ENCODE measurements around the gene SH3PXD2A. TPM values are rescaled to one million over a fixed set of nuclear protein-coding genes. Genes with fewer than 3 reads are reported as not detected.

The SH3PXD2A gene
- total RNA-seq, 1 experiment from 2014 or later: 6.3 TPM

DNA sequence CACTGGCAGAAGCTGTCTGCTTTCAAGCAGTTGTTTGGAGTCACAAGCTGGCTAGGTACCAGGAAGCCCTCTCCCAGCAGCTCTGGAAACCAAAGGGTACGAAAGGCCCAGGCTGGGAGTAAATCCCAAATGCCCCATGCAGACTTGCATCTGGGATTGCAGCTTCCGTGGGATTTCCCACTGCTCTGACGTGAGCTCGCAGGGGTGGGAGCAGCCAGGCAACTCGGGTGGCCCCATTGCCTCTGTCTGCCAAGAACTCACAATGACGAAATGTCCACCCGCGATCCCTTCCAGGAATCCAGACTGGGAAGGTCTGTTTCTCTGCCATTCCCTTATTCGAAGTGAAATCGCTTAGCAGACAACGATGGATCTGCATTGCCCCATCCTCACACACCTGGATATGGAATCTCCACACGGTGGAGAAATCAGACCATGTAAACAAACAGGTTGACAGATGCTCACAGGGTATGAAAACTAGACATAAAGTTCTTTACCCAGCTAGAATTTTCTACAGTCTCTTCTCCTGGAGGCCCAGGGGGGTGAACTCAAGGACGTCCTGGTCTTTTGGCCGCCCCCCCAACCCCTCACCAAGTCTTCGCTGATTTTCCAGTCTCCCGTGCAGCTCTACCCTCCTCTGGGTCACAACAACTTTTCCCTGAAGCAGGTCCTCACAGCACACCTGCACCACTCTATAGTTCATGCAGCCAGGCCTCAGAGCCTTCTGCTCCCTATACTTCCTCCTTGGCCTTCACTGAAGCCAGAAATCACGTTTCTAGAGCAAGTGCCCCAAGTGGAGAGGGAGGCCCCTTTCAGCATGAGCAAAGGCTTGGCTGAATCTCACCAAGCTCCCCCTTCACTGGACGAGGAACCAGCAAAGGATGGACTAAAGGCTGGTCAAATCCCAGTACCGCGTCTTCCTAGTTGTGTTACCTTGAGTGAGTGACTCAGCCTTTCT, 20.0 kb downstream of the SH3PXD2A start:
- Mint-ChIP-seq H3K36me3 (ENCODE audit: insufficient read depth, unreplicated experiment) (peaks cover 4% of the 10 kb centered on the region), H3K27me3 (ENCODE audit: insufficient read depth, unreplicated experiment) (no peaks in the 10 kb centered on the region), H3K4me1 (ENCODE audit: low read depth, unreplicated experiment) (peaks cover 26% of the 10 kb centered on the region), H3K4me3 (ENCODE audit: unreplicated experiment) (no peak overlapping the region), H3K9me3 (ENCODE audit: unreplicated experiment) (no peaks in the 10 kb centered on the region), H3K27ac (ENCODE audit: unreplicated experiment) (no peak overlapping the region)
- H3K27me3 ChIP-seq (replicated peaks; ENCODE audit: control insufficient read depth, insufficient read depth, low read length): no peaks in the 10 kb centered on the region
- no peak overlapping the region for H3K4me3 ChIP-seq (ENCODE audit: low read depth, low read length)
- no peak for DNase-seq
- H3K9me3 ChIP-seq: no peaks in the 10 kb centered on the region
- TF ChIP-seq, protein P1, sequence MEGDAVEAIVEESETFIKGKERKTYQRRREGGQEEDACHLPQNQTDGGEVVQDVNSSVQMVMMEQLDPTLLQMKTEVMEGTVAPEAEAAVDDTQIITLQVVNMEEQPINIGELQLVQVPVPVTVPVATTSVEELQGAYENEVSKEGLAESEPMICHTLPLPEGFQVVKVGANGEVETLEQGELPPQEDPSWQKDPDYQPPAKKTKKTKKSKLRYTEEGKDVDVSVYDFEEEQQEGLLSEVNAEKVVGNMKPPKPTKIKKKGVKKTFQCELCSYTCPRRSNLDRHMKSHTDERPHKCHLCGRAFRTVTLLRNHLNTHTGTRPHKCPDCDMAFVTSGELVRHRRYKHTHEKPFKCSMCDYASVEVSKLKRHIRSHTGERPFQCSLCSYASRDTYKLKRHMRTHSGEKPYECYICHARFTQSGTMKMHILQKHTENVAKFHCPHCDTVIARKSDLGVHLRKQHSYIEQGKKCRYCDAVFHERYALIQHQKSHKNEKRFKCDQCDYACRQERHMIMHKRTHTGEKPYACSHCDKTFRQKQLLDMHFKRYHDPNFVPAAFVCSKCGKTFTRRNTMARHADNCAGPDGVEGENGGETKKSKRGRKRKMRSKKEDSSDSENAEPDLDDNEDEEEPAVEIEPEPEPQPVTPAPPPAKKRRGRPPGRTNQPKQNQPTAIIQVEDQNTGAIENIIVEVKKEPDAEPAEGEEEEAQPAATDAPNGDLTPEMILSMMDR (IDR thresholded peaks at IDR 0.05; ENCODE audit: insufficient read depth in 1 of 2, low read depth in 1 of 2, low read length in 1 of 2, severe bottlenecking in 1 of 2, unreplicated experiment in 1 of 2): no peak
- intact Hi-C loops (cut with micrococcal nuclease; ENCODE audit: unreplicated experiment): loop anchor here (2.0 kb wide), 1 partner anchor 19 kb away; the partner anchor contains the start of gene SH3PXD2A
- no peaks in the 10 kb centered on the region for H3K36me3 ChIP-seq (ENCODE audit: control insufficient read depth, insufficient read depth, low read length)
- no TSS peak for BruUV-seq (replicated peaks)
- ChIA-PET CTCF (interaction anchor here (0.6 to 2.2 kb wide), 3 partner anchors 12 to 142 kb away, joined by 3 to 6 read pairs (median 4); no protein-coding TSS in a partner anchor), POLR2A (no interaction called here)
- peaks cover 32% of the 10 kb centered on the region for H3K4me1 ChIP-seq

DNA sequence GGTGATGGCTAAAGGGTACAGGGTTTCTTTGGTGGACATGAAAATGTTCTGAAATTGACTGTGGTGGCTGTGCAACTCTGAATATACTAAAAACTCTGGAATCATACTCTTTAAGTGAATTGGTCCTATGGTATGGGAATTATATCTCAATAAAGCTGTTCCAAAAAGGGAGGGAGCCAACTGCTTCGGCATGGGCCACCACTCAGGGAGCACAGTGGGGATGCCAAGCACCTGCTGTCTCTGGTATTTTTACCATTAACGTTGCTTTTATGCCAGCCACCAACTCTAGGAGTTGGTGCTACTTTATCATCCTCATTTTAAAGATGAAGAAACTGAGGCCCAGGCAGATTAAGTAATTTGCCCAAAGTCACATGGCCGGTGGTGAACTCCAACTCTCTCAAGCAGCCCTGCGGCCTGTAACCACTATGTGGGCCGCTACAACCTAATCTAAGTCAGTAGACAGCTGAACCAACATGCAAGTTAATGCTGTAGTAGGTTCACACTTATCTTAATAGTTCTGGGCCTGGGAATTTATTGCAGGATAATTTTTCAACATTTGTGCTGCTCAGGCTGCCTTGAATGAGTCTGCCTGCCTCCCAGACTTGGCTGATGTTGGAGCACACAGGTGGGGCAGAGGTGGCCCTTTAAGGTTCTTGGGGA, 20.8 kb downstream of the SH3PXD2A start:
- H3K9me3 Mint-ChIP-seq (ENCODE audit: unreplicated experiment): no peaks in the 10 kb centered on the region
- H3K27me3 ChIP-seq (replicated peaks; ENCODE audit: control insufficient read depth, insufficient read depth, low read length): no peaks in the 10 kb centered on the region
- intact Hi-C loops (cut with micrococcal nuclease; ENCODE audit: unreplicated experiment): no loop called here
- H3K4me1 ChIP-seq: peaks cover 40% of the 10 kb centered on the region
- H3K36me3 Mint-ChIP-seq (ENCODE audit: insufficient read depth, unreplicated experiment): peaks cover 4% of the 10 kb centered on the region
- no TSS peak for BruUV-seq (replicated peaks)
- POLR2A ChIA-PET: no interaction called here
- H3K4me1 Mint-ChIP-seq (ENCODE audit: low read depth, unreplicated experiment): peaks cover 34% of the 10 kb centered on the region
- H3K27ac Mint-ChIP-seq (ENCODE audit: unreplicated experiment): no peak overlapping the region
- no peak overlapping the region for H3K4me3 Mint-ChIP-seq (ENCODE audit: unreplicated experiment)
- H3K27me3 Mint-ChIP-seq (ENCODE audit: insufficient read depth, unreplicated experiment): no peaks in the 10 kb centered on the region
- no peaks in the 10 kb centered on the region for H3K36me3 ChIP-seq (ENCODE audit: control insufficient read depth, insufficient read depth, low read length)
- TF ChIP-seq, protein P1 (IDR thresholded peaks at IDR 0.05; ENCODE audit: insufficient read depth in 1 of 2, low read depth in 1 of 2, low read length in 1 of 2, severe bottlenecking in 1 of 2, unreplicated experiment in 1 of 2): no peak
- CTCF ChIA-PET: interaction anchor here (1.0 to 2.2 kb wide), 3 partner anchors 13 to 41 kb away, joined by 3 to 6 read pairs (median 4); no protein-coding TSS in a partner anchor
- no peaks in the 10 kb centered on the region for H3K9me3 ChIP-seq
- DNase-seq: no peak
- no peak overlapping the region for H3K4me3 ChIP-seq (ENCODE audit: low read depth, low read length)

DNA sequence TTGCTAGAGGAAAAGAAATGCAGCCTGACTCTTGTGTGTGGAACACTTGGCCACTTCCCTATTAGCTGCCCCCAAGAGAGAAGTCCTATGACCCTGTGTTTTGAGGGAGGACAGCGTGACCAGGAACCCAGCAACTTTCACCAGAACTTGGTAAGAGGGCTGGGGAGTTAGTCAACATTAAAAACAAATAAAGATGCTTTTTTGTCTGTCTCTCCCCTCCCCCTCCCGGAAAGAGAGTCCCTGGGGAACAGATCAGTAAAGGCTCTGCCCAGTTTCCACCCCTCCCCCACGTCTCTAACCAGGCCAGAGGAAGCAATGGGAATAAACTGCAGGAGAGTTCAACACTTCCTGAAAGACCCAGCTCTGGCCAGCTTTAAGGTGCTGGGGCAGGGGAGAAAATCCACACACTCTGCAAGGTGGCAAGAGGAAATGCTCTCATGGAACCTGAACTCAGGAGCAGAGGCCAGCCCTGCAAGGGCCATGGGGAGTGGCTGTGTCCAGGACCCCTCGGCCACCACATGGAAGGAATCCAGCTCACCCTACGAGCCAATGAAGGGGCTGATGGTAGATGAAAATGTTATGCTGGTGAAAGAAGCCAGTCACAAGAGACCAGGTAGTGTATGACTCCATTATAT, 21.5 kb downstream of the SH3PXD2A start:
- Histone ChIP-seq H3K4me1 (peaks cover 47% of the 10 kb centered on the region), H3K36me3 (ENCODE audit: control insufficient read depth, insufficient read depth, low read length) (no peaks in the 10 kb centered on the region), H3K27me3 (replicated peaks; ENCODE audit: control insufficient read depth, insufficient read depth, low read length) (no peaks in the 10 kb centered on the region), H3K9me3 (no peaks in the 10 kb centered on the region), H3K4me3 (ENCODE audit: low read depth, low read length) (no peak overlapping the region)
- CTCF ChIA-PET: interaction anchor here (1.6 to 2.2 kb wide), 2 partner anchors 14 to 40 kb away, joined by 4 to 6 read pairs; no protein-coding TSS in a partner anchor
- H3K4me3 Mint-ChIP-seq (ENCODE audit: unreplicated experiment): no peak overlapping the region
- H3K4me1 Mint-ChIP-seq (ENCODE audit: low read depth, unreplicated experiment): peaks cover 41% of the 10 kb centered on the region
- no peaks in the 10 kb centered on the region for H3K9me3 Mint-ChIP-seq (ENCODE audit: unreplicated experiment)
- TF ChIP-seq, protein P1 (IDR thresholded peaks at IDR 0.05; ENCODE audit: insufficient read depth in 1 of 2, low read depth in 1 of 2, low read length in 1 of 2, severe bottlenecking in 1 of 2, unreplicated experiment in 1 of 2): no peak
- POLR2A ChIA-PET: no interaction called here
- no peak for DNase-seq
- H3K36me3 Mint-ChIP-seq (ENCODE audit: insufficient read depth, unreplicated experiment): peaks cover 4% of the 10 kb centered on the region
- no peaks in the 10 kb centered on the region for H3K27me3 Mint-ChIP-seq (ENCODE audit: insufficient read depth, unreplicated experiment)
- H3K27ac Mint-ChIP-seq (ENCODE audit: unreplicated experiment): no peak overlapping the region
- no TSS peak for BruUV-seq (replicated peaks)
- intact Hi-C loops (cut with micrococcal nuclease; ENCODE audit: unreplicated experiment): no loop called here

Measured in Caco-2 (cell line).